HG02840 (cell line): ENCODE results near the gene RNF5.
"Not testable (repeated sequence)": the region's sequence is repeated elsewhere in the genome, so short reads cannot be mapped to it uniquely, and the experiment has no call there.

Source experiments
- ATAC-seq: cut with Tn5 transposase; IDR thresholded peaks from one replicate; pipeline ENCODE4 v1.9.1; 2021; ENCODE audit warnings: mild to moderate bottlenecking, moderate library complexity, moderate number of reproducible peaks; ENCODE audit not compliant: unreplicated experiment, low FRiP score

The RNF5 gene

DNA sequence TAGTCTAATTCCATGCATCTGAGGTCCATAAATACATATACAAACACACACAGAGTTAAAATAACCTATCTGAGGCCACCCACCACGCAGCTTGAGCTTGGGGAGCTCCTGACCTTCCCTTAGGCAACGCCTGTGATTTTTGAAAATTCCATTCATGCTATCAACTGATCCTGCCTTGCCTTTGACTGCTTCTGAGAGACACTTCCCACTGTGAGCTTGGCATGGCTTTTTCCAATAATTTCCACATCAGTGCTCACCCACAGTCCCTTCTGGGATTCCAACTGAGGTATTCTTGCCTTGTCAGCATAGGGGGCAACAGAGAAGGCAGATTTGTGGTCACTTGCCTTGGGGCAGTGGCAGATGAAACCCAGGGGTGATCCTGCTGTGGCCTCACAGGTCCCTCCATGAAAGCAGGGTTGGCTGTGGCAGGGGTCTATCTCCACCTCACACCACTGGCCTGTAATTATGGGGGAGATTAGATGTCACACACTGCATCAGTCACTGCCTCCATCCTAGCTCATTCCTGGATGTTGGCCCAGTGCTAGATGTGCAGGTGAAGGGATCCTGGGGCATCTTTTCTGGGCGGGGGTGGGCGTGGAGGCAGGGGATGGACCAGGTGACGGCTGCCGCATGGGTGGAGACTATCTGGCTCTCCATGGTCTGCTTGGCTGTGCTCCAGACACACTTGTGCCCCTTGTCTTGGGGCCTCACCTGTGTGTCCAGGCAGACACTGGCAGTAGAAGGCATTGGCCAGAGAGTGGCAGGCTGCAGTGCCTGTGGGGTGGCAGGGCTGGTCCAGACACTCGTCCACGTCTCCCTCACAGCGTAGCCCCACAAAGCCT is 25.4 kb downstream of the RNF5 start:
- no peak for ATAC-seq

DNA sequence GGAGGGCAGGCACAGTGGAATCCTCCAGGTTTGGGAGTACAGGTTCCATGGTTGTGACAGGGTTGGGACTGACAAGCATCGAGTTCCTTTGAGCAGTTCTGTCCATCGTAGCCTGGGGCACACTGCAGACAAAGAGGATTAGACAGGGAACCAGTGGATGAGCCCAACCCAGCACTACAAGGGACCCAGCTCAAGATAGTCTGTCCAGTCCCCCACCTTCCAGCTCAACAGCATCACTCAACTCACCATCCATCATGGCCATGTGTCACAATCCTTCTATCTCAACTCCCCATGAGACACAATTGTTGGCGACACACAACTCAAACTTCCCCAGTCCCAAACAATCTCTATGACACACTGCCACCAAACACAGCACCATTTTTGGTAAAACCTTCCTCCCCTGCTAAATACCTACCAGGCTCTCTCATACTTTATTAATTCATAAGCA is 26.1 kb downstream of the RNF5 start:
- ATAC-seq, result no peak

- no peak for ATAC-seq
Observed at GRCh38 chr6:32208996-32209395, 30.8 kb downstream of the RNF5 start.

DNA sequence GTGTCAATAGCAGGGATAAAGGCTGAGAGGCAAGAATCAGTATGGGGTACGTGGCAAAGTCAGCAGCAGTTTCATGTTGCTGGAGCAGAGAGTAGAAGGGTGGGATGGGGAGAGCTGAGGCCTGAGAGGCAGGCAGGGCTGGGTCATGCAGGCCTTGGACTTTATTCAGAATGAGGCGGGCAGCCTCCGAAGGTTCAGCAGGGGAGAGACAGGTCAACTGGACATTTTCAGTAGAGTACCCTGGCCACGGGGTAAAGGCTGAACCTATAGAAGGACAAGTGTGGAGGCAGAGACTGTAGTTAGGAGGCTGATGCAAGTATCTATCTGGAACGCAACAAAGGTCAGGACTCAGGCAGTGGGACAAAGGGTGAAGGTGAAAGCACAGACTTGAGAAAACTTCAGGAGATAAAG is 32.0 kb downstream of the RNF5 start:
- no peak for ATAC-seq

DNA sequence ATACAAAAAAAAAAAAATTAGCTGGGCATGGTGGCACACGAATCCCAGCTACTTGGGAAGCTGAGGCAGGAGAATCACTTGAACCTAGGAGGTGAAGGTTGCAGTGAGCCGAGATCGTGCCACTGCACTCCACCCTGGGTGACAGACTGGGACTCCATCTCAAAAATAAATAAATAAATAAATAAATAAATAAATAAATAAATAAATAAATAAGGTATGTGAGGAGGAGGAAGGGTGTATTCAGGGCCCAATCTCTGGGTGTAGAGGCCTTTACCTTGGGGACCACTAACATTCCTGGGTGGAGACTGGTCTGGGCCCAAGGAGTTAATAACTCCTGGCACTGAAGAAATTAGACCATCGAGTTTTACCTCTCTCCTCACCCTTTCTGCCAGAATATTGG is 33.2 kb downstream of the RNF5 start:
- not testable (repeated sequence) for ATAC-seq

DNA sequence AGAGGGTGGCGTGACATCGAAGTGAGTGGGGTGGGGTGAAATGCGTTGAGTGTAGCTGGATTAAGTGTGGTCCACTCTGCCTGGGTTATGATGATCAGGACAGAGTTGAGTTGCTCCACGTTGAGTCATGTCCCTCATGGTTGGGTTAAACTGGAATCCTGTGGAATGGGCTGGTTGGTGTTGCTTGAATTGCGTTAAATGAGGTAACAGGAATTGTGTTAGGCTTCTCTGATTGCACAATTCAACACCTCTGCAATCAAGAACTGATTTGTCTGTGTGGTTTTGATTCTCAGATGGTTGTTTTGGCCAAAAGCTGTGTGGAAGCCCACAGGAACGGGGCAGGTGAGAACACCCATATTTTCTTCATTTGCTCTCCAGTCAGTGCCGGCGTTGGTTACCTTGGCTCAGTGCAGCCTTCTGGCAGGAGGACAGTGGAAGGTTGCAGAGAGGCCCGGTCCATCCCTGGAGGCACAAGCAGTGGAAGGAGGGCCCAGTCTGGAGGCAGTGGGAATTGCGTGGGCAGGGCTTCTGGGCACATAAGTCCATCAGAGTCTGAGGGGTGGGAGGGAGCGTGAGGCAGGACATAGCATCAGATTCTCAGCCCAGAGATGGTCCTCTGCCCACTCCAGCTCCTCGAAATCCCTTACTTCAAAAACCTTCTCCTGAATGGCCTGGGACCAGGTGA is 34.0 kb downstream of the RNF5 start:
- ATAC-seq, result no peak

GRCh38 chr6:32213649-32214048 is 35.4 kb downstream of the RNF5 start:
- ATAC-seq, result no peak

DNA sequence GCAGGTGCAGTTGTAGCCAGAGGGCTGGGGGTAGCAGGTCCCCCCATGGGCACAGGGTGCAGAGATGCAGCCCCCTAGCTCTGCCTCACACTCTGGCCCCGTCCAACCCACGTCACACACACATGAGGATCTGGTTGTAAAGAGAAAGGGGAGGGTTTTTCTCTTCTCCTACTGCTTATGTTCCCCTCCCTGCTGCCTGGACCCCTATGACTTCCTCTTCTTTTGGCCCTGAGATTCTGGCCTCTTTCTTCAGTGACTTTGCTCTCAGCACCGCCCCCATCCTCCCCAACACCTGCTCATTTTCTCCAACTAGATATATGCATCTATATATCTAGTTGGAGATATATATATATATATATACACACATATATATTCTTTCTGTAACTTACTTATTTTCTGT is 35.9 kb downstream of the RNF5 start:
- ATAC-seq, result no peak

DNA sequence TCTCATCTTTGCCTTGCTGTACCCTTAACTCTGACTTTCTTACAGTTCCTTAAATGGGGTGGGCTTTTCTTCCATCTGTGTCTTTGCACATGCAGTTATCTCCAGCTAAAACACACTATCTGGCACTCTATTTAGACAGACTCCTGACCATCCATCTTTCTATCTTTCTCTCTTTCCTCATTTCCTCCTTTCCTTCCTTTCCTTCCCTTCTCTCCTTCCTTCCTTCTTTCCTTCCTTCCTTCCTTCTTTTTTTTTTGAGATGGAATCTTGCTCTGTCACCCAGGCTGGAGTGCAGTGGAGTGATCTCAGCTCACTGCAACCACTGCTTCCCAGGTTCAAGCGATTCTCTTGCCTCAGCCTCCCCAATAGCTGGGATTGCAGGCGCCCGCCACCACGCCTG is 37.4 kb downstream of the RNF5 start:
- ATAC-seq, result no peak

GRCh38 chr6:32216285-32216684 is 38.1 kb downstream of the RNF5 start:
- no peak for ATAC-seq

DNA sequence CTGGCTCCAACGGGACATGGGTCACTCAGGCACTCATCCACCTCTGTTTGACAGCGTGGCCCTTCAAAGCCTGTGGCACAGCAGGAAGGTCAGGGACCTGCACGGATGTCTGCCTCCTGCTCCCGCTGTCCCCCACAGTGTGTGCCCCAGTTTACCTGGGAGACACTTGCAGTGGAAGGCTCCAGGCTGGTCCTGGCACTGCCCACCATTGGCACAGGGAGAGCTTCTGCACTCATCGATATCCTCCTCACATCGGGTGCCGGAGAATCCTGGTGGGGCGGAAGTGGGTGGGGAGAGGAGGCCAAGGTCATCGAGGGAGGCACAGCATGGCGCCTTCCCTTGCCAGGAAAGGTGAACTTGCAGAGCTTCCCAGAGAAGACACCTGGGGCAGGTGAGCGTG is 38.8 kb downstream of the RNF5 start:
- ATAC-seq, result no peak

- ATAC-seq, result no peak
Observed at GRCh38 chr6:32218167-32218566, 40.0 kb downstream of the RNF5 start.

DNA sequence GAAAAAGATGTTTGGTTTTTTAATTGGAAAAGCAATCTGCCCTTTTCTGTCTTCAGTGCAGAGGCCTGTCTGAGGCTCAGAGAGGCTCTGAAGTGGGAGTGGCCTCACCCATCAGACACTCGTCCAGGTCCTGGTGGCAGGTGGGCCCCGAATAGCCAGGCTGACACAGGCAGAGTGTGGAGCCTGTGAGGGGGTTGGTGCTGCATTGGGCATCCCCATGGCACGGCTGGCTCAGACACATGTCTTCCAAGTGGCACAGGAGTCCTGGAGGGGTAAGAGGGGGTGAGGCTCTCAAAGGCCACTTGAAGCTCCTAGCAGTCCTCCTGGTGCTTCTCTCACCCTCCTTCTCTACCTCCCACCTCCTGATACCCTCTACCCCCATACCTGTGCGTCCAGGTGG is 41.8 kb downstream of the RNF5 start:
- ATAC-seq, result no peak

GRCh38 chr6:32222333-32223230 is 44.4 kb downstream of the RNF5 start:
- ATAC-seq, result no peak

- no peak for ATAC-seq
Observed at GRCh38 chr6:32223258-32224235, 45.3 kb downstream of the RNF5 start, which contains the start of gene NOTCH4. Gene NOTCH4 (minus strand): TSS chr6:32224067. CDS start chr6:32223928, 139 bp downstream.

DNA sequence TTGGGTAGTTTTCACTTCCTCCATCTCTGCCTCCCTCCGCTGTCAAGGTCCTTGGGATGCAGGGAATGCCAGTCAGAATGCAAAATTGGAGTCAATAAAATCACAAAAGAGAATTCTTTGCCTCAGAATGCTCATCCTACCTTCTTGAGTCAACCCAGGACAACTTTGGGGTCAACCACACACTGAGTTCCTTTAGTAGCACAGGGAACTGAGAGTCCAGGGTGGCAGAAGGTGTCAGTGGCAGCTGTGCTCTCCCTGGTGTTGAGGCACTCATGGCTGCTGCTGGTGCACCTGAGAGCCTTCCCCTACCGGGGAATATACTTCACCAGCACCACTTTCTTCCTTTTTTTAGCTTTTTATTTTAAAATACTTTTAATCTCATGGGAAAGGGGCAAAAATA is 46.5 kb downstream of the RNF5 start:
- ATAC-seq, result no peak

DNA sequence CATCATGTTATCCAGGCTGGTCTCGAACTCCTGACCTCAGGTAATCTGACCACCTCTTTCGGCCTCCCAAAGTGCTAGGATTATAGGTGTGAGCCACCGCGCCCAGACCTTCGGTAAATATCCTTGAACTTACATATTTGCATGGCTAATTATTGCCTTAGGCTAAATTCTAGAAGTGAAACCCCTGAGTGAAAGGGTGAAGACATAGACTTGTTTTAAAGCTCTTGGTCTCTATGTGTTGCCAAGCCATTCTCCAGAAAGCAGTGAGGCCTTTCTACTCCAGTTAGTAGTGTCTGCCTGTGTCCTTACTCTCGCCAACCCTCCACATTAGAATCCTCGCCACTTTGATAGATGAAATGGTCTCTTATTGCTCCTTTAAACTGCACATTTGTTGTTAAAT is 48.2 kb downstream of the RNF5 start:
- no peak for ATAC-seq
